VCaP (cell line): ENCODE measurements around the gene CDK6.

Source experiments
- H3K27ac ChIP-seq: fragments of 450-650 bp; 2 replicates; pipeline ENCODE4 v1.5.1; 2017
- TF ChIP-seq, protein P1 (sequence below): fragments of 450-650 bp; conservative IDR thresholded peaks from 2 replicates; pipeline ENCODE4 v1.5.1; 2017; ENCODE audit warnings: mild to moderate bottlenecking, moderate library complexity

CDK6 gene

GRCh38 chr7:92647652-92648051 is 188.7 kb downstream of the CDK6 start:
- TF ChIP-seq, protein P1, sequence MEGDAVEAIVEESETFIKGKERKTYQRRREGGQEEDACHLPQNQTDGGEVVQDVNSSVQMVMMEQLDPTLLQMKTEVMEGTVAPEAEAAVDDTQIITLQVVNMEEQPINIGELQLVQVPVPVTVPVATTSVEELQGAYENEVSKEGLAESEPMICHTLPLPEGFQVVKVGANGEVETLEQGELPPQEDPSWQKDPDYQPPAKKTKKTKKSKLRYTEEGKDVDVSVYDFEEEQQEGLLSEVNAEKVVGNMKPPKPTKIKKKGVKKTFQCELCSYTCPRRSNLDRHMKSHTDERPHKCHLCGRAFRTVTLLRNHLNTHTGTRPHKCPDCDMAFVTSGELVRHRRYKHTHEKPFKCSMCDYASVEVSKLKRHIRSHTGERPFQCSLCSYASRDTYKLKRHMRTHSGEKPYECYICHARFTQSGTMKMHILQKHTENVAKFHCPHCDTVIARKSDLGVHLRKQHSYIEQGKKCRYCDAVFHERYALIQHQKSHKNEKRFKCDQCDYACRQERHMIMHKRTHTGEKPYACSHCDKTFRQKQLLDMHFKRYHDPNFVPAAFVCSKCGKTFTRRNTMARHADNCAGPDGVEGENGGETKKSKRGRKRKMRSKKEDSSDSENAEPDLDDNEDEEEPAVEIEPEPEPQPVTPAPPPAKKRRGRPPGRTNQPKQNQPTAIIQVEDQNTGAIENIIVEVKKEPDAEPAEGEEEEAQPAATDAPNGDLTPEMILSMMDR, result no peak
- no peak overlapping the region for H3K27ac ChIP-seq

DNA sequence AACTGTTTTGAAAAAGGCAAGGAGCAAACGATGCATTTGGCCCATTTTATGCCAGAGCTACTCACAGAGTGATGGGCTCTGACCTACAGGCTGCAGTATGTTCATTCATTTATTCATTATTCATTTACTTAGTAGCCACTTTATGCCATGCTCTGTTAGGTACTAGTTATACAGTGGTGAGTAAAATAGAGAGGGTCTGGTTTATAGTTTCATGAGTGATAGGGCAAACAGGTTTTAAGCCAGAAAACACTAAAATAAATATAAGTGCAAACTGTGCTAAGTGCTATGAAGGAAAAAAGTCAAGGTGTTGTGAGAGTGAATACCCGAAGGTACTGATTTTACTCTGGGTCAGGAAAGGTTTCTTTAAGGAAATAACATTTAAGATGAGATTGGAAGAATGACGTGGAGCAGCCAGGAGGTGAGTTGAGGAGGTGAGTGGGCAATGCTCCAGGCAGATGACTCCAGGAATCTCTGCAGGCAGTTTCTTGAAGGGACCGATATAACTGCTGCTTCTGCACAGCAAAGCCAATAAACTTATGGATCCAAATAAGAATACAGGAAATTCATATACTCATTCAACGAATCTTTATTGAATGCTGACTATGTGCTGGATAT is 189.3 kb downstream of the CDK6 start:
- H3K27ac ChIP-seq, result no peak overlapping the region
- TF ChIP-seq, protein P1, result no peak

- TF ChIP-seq, protein P1, result no peak
- peak overlapping the region; percentile 32 for H3K27ac ChIP-seq
These were observed 191.0 kb downstream of the CDK6 start for GRCh38 chr7:92645114-92646061.

DNA sequence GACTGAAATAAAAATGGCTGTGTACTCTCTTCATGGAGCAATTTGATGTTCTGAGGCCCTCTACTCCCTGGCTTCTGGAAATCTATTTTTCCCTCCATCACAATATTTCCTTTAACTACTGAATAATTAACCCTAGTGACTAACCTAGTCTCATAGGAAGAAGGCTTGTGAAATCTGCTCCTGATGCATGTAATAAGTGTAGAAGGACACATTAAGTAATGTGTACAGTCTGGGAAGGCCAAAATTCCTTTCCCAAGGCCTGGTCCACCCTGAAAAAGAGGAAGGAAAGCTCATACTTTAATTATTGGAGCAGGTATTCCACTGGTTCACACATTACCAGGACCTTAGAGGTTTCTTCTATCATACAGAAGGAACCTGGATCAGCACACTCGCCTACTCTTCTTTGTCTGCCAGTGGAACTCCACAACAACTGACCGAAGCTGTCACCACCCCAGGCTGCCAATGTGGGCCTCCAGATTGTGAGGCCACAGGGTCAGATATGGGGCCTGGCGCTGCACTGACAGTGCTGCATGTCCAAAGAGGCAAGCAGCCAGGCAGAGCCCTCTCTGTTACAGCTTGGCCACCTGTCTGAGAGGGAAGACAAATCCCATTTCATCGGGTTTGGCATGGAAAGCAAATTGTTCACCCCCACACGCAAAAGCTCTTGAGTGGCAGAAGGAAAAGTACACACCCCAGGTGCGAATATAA is 191.8 kb downstream of the CDK6 start:
- TF ChIP-seq, protein P1, result no peak
- no peak overlapping the region for H3K27ac ChIP-seq

DNA sequence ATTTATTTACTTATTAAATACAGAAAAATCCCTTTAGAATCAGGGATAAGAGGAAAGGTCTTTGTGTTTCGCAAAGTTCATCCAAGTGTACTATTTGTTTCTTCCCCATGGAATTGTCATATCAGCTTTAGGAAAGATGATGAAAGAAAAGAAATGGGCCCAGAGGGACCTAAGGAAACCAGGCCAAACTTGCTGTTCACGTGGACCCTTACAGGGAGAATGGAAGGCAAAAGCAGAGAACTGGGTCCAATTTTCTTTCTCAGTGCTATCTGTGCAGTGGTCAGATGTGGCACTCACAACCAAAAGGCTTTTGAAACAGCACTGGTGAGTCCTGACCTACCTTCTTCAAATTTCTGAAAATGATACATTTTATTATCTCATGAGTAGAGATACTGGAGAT is 192.6 kb downstream of the CDK6 start:
- TF ChIP-seq, protein P1, result no peak
- H3K27ac ChIP-seq, result no peak overlapping the region

DNA sequence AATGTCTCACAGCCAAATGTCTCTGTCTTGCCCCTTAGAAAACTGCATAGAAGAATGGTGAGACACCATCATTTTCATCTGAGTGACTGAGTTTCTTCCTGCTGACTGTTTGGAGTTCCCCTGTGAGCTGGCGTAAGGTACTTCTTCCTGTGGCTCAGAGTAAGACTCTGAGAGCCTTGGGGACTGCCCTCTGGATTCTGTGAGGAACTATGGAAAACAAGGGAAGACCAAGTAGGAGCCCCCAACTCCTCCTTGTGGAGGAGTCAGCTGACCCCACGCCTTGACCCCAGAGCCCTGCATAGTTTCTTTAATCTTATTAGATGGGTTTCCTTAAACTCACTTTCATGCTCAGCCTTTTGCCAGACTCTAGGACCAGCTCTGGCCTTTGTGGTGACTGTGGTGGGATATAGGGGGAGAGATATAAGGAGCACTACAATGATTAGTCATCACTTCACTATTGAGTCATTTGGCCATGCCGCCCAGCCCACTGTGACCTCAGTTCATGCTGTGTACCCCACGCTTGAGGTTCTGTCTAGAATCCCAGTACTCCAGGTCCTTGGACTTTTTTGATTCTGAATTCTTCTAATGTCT is 194.4 kb downstream of the CDK6 start:
- TF ChIP-seq, protein P1, result no peak
- H3K27ac ChIP-seq, result no peak overlapping the region

GRCh38 chr7:92639966-92640365 is 196.4 kb downstream of the CDK6 start:
- TF ChIP-seq, protein P1, result no peak
- no peak overlapping the region for H3K27ac ChIP-seq
